Mesenteric fat pad (tissue), 1 donor: Measurements from ENCODE around the gene EMP1. TPM values are rescaled to one million over a fixed set of nuclear protein-coding genes. Genes with fewer than 3 reads are reported as not detected.

Source experiments
- DNase-seq: peaks from one replicate; pipeline ENCODE4 v3.0.0-alpha.2; 2020; ENCODE audit warnings: low spot score
- total RNA-seq: library from RNA; stranded (reverse); fragmentation: NEBNext Ultra II Directional; extraction: Animal tissue kit (Norgen Biotek cat#: 25700); gene quantifications from one replicate; pipeline ENCODE4 v1.2.1, GENCODE V29; 2021
- donor health status: DM: yes; HTN: yes; CAD: no.

The EMP1 gene
- total RNA-seq, 1 donor from 2014 or later = 1,519 TPM

- DNase-seq = no peak
These were observed 22.8 kb downstream of the EMP1 start for GRCh38 chr12:13219320-13219719.

- no peak for DNase-seq
These were observed 24.3 kb downstream of the EMP1 start for GRCh38 chr12:13220838-13221237.

- no peak for DNase-seq
These were observed 25.6 kb downstream of the EMP1 start for GRCh38 chr12:13222076-13222475.

- DNase-seq = no peak
These were observed 26.8 kb downstream of the EMP1 start for GRCh38 chr12:13223179-13223804.

DNA sequence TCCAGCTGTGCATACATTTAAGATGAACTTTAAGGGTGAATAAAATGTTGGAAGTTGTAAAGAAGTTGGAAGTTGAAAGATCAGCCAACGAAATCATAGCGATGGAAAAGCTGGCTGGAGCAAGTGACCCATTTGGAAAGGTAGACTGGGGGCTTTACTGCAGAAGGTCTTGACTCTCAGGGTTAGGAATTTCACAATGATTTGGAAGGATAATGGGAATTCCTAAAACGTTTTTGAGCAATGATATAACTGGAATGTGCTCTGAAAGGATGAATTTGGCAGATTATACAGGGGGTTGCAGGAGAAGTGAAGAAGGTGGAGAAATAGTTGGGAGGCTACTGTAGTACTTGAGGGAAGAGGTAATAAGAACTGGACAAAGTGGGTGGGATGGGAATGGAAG, 27.4 kb downstream of the EMP1 start:
- DNase-seq = no peak

GRCh38 chr12:13227191-13227590, 30.7 kb downstream of the EMP1 start:
- no peak for DNase-seq

DNA sequence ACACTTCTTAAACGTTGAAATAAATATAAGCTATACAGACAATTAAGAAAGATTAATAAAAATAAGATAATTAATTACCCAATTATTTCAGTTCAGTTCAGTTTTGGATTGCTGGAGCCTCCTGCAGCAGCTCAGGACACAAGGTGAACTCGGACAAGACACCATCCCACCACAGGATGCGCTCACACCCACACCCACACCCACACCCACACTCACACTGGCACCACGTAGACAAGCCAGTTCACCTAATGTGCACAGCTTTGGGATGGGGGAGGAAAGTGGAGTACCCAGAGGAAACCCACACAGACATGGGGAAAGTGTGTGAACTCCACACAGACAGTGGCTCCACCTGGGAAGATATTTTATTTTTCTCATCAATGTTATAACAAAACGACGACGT, 32.1 kb downstream of the EMP1 start:
- DNase-seq = no peak

DNA sequence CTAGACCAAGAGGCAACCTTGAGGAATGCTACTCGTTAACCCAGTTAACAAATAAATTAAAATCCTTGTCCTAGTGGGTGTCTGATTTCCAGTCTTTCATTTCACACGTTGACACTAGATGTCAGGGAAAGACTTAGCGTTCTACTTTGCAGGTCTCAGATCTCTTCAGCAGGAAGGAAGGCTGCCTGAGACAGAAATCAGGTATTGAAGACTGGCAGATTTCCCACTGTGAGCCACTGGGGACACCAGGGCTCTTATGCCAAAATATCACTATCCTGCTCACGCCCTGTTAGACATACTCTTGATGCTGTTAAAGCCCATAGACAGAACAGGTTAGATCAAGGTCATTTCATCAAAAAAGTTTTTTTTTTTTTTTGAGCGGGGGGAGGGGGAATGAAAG, 33.0 kb downstream of the EMP1 start:
- no peak for DNase-seq

- no peak for DNase-seq
These were observed 34.0 kb downstream of the EMP1 start for GRCh38 chr12:13230500-13230899.

- no peak for DNase-seq
These were observed 37.5 kb downstream of the EMP1 start for GRCh38 chr12:13233830-13234641.

DNA sequence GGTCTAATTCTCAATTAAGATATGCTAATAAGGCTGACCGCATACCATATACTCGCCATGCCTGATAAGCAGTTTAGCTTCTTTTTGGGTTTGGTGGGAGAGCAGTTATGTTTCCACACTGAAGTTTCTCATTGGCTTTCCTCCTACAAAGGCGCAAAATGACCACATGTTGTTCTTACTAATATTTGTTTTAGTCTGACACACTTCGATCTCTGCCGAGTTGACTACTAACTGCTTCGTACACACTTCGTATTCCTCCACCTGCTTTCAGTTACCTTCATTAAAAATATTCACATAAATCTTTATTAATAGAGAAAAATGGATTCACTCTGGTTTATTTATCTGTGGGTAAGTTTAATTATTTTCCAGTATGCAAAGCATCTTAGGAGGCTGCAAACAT, 41.7 kb downstream of the EMP1 start:
- no peak for DNase-seq

- DNase-seq = no peak
These were observed 45.4 kb downstream of the EMP1 start for GRCh38 chr12:13241833-13242488.

DNA sequence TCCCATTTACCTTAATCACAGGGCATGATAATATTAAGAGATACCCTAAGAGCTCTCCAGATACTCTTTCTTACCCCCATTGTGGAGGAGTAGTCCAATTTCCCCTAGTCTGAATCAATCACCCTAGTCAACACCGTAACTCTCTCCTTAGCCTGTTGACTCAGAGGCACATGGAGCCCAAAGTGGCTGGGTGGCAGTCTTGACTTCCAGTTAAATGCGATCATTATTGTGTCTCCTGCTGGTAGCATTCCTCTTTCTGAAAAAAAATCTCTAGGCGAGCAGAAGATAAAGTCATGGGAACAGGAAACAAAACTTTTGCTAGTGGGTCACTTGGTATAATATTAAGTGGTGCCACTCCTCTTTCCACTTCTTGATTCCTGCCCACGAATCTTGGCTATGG, 46.4 kb downstream of the EMP1 start:
- DNase-seq = no peak

DNA sequence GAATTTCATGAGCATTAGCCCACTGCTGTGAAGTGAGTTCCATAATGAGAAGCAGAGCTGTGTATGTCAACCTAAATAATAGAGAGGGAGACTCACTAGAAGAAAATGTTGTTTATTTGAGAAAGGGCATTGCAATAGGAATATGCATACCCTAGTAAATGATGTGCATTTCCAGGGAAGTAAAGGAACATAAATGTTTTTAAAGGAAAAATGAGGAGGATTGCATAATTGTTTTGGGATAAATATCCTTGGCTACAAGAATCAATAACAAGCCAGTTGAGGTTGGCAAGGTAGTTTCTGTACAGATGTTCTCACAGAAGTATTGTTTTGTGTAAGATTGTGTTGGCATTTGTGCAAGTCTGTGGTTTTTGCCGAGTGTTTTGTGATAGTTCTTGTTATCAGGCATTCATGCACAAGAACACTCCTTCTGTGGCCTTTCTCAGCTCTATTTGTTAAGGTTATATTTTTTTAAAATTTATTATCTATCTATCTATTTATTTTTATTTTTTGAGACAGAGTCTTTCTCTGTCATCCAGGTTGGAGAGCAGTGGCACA, 47.1 kb downstream of the EMP1 start:
- DNase-seq = no peak

DNA sequence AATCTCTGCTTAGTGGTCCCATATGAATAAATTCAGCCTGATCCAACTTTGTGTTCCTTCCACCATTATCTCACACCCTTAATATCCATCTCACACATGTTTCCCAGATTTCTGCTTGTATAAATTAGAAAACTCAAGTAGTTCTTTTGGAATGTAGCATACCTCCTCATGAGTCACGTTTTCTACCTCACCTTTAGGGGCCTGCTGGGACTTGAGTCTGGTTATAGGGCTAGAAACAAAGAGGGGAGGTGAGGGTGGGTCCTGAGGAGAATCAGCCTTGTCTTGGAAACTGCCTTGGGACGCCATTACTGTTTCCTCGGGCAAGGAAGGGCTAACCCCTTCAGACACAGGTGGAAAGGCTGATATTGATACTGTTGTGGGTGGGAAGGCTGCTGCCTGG, 51.1 kb downstream of the EMP1 start:
- no peak for DNase-seq

- no peak for DNase-seq
These were observed 52.4 kb downstream of the EMP1 start for GRCh38 chr12:13248964-13249363.

- DNase-seq = no peak
These were observed 53.9 kb downstream of the EMP1 start for GRCh38 chr12:13250416-13250815.

DNA sequence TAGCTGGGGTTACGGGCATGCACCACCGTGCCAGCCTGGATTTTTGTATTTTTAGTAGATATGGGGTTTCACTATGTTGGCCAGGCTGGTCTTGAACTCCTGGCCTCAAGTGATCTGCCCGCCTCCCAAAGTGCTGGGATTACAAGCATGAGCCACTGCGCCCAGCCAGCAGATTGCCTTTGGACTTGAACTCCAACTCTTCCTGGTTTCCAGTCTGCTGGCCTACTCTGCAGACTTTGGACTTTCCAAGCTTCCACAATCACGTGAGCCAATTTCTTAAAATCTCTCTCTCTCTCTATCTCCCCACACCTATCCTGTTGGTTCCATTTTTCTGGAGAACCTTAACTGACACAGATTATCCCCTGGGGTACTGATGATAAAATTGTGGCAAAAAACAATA, 55.0 kb downstream of the EMP1 start:
- DNase-seq = no peak

- no peak for DNase-seq
These were observed 55.5 kb downstream of the EMP1 start for GRCh38 chr12:13252024-13252423.

DNA sequence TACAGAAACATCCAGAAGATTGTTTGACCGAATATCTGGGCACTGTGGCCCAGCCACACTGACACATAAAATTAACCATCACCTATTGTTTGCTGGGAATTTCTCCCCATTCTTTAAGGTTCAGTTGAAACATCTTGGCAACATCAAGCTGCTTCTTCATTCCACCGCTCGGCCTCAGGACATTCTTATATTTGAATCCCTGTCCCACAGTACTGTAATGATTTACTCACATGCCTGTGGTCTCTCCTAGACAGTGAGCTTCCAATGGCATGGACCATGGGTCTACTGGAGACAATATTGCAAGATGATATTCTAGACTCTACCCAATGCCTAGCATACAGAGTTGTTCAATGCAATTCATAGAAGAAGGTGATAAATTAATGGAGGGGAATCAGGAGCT, 56.1 kb downstream of the EMP1 start:
- DNase-seq = no peak

DNA sequence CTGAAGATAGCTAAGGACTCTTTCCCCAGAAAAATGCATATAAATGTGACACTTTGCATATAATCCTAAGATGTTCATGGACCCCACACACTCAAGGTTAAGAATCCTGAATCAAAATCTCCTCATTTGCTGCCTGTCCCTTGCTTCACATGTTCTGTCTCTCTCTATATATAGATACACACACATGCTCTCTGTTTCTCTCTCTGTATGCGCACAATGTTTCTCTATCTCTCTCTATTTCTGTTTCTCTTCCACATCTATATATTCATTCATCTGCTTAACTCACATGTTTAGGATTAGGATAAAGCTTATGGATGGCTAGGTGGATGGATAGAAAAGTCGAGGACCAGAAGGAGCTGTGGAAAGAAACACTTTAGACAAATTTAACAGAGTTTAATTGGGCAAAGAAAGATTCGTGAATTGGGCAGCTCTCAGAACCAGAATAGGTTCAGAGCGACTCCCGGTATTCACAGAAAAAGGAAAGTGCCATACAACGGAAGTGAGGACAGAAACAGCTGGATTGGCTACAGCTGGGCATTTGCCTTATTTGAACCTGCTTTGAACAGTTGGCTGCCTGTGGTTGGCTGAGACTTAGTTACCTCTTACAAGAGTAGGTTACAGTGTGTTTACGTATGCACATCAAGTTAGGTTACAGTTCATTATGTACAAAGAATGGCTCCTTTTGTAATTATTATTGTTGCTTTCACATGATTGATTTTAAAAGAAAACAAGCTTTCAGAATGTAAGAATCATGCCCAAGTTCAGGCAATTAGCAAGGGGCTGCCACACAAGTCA, 57.6 kb downstream of the EMP1 start:
- DNase-seq = no peak
